ENCODE results near the gene ABCC4. TPM values are rescaled to one million over a fixed set of nuclear protein-coding genes. Genes with fewer than 3 reads are reported as not detected.

The ABCC4 gene
- total and polyA plus RNA-seq, 2 of the 13 experiments (the other 11 are each of a cell fraction or from before 2014, with no cell fraction given), result 4.2 to 11.3 TPM

GRCh38 chr13:95298971-95299621 is 2.2 kb downstream of the ABCC4 start:
- FAIRE-seq, result no peak
- Histone ChIP-seq H3K4me3 (replicated peaks in 1 of 3; ENCODE audit: insufficient read depth in 1 of 3, low read depth in 2 of 3, low read length in 3 of 3) (no peak overlapping the region), H3K36me3 (replicated peaks in 1 of 2; ENCODE audit: control insufficient read depth in 1 of 2, insufficient read depth in 2 of 2, low read length in 2 of 2) (no peaks in the 10 kb centered on the region), H3K9ac (ENCODE audit: insufficient read depth, low read depth, low read length) (no peak overlapping the region), H3K27ac (ENCODE audit: extremely low read length, insufficient read depth, low read length) (no peak overlapping the region), H3K9me3 (ENCODE audit: low read length) (no peaks in the 10 kb centered on the region), H3K4me1 (ENCODE audit: insufficient read depth, low read length) (peaks cover 45% of the 10 kb centered on the region), H3K4me2 (ENCODE audit: low read depth, low read length) (no peak overlapping the region), H3K79me2 (ENCODE audit: insufficient read depth, low read length) (peaks cover 4% of the 10 kb centered on the region), H3K27me3 (ENCODE audit: control insufficient read depth in 1 of 2, insufficient read depth in 2 of 2, low read length in 2 of 2) (peaks cover 0 to 3% of the 10 kb centered on the region in 2 experiments; a peak in 1 of 5 replicates), H2AFZ (ENCODE audit: low read length) (no peak overlapping the region), H4K20me1 (ENCODE audit: insufficient read depth, low read length) (no peaks in the 10 kb centered on the region)
- ChIA-PET POLR2A (no interaction called here), CTCF (ENCODE audit: low intra/inter-chr PET ratio, low total read pairs) (no interaction called here)
- DNase-seq (ENCODE audit: low spot score), result no peak
- no TSS peak for BruUV-seq (replicated peaks)
- no peak for ATAC-seq
- TF ChIP-seq HMGXB4 (CRISPR knock-in tag; IDR thresholded peaks at IDR 0.05; ENCODE audit: borderline replicate concordance in 1 of 2, low read depth in 1 of 2) (no peak), SAP130 (CRISPR knock-in tag; IDR thresholded peaks at IDR 0.05; ENCODE audit: low read depth) (no peak), ZNF770 (CRISPR knock-in tag; IDR thresholded peaks at IDR 0.05) (peak; percentile 63), ZNF598 (CRISPR knock-in tag; IDR thresholded peaks at IDR 0.05; ENCODE audit: borderline replicate concordance) (no peak)
- in situ Hi-C loops (cut with HindIII; ENCODE audit: extremely low pct_ligation_motif_present, low pct_unique_long_range_greater_than_20kb) (loop anchor here (5.0 to 10.0 kb wide), 3 partner anchors 76 to 104 kb away; no protein-coding TSS in a partner anchor), intact Hi-C loops (cut with micrococcal nuclease; ENCODE audit: unreplicated experiment) (loop anchor here (5.0 kb wide), 1 partner anchor 42 kb away; no protein-coding TSS in a partner anchor)
- 97% methylated on average over 11 of the region's 11 CpGs for whole genome bisulfite sequencing (ENCODE audit: low lambda C conversion rate)

Data from HepG2 (cell line).